Measurements from ENCODE around the gene KRTAP9-3.

- TF ChIP-seq CTCF (IDR thresholded peaks at IDR 0.05) (no peak), POLR2AphosphoS5 (IDR thresholded peaks at IDR 0.05) (no peak)
Measured at GRCh38 chr17:41271858-41272257, 39.6 kb downstream of the KRTAP9-3 start.

All from sigmoid colon (tissue), 4 donors.